DND-41 (cell line): Measurements from ENCODE around the gene NANS.
A peak's percentile ranks its signal among the peaks of the same experiment; 100 is the strongest.

ENCODE experiments used
- ATAC-seq: fragments of 200-7000 bp; cut with Tn5 transposase; 3 replicates; pipeline ENCODE4 v1.9.1; 2021; ENCODE audit warnings: low read depth; ENCODE audit not compliant: insufficient read depth
- DNase-seq: peaks from one replicate; pipeline ENCODE4 v3.0.0-alpha.2; 2020
- H2AFZ ChIP-seq: 2 replicates; pipeline ENCODE4 v1.6.0; 2012; ENCODE audit warnings: low read depth, low read length
- H3K27ac ChIP-seq: 2 replicates; pipeline ENCODE4 v1.5.1; 2012; ENCODE audit warnings: low read length, inconsistent platforms
- H3K27me3 ChIP-seq: fragments of 200-600 bp; sonication (generic); 2 replicates; pipeline ENCODE4 v1.6.0; 2012; ENCODE audit warnings: low read length, mild to moderate bottlenecking, inconsistent platforms; ENCODE audit not compliant: insufficient read depth, poor library complexity
- H3K36me3 ChIP-seq: 2 replicates; pipeline ENCODE4 v1.5.1; 2012; ENCODE audit warnings: low read length, inconsistent platforms; ENCODE audit not compliant: insufficient read depth
- H3K4me1 ChIP-seq: 2 replicates; pipeline ENCODE4 v1.5.1; 2012; ENCODE audit warnings: mild to moderate bottlenecking, low read length; ENCODE audit not compliant: insufficient read depth
- H3K4me2 ChIP-seq: 2 replicates; pipeline ENCODE4 v1.6.0; 2012; ENCODE audit warnings: mild to moderate bottlenecking, moderate library complexity, low read length, inconsistent platforms; ENCODE audit not compliant: insufficient read depth
- H3K4me3 ChIP-seq, 2 experiments: fragments of 200-600 bp in 1 of 2; shearing (Covaris generic) in 1 of 2; 2 replicates each; pipeline ENCODE4 v1.5.1; 2012 to 2016; ENCODE audit warnings: inconsistent platforms in 2 of 2, low read length in 2 of 2, mild to moderate bottlenecking in 2 of 2, low read depth in 1 of 2, moderate library complexity in 1 of 2
- H3K79me2 ChIP-seq: 2 replicates; pipeline ENCODE4 v1.6.0; 2012; ENCODE audit warnings: low read length, inconsistent platforms; ENCODE audit not compliant: insufficient read depth
- H3K9ac ChIP-seq: 2 replicates; pipeline ENCODE4 v1.6.0; 2012; ENCODE audit warnings: low read depth, mild to moderate bottlenecking, inconsistent platforms, low read length, moderate library complexity
- H3K9me3 ChIP-seq: 2 replicates; pipeline ENCODE4 v1.5.1; 2012; ENCODE audit warnings: low read length, moderate library complexity, mild to moderate bottlenecking, inconsistent platforms; ENCODE audit not compliant: insufficient read depth, severe bottlenecking
- H4K20me1 ChIP-seq: 2 replicates; pipeline ENCODE4 v1.6.0; 2012; ENCODE audit warnings: low read length; ENCODE audit not compliant: insufficient read depth
- EZH2 ChIP-seq: IDR thresholded peaks from 3 replicates; pipeline ENCODE4 v1.6.1; 2012; ENCODE audit warnings: borderline replicate concordance, low read depth, mild to moderate bottlenecking, moderate library complexity, low read length, inconsistent platforms; ENCODE audit not compliant: severe bottlenecking
- TF ChIP-seq, protein P1 (sequence below): IDR thresholded peaks from 2 replicates; pipeline ENCODE4 v1.5.1; 2012; ENCODE audit warnings: borderline replicate concordance, low read length, moderate library complexity, mild to moderate bottlenecking; ENCODE audit not compliant: poor library complexity, severe bottlenecking; ENCODE audit errors: extremely low read depth

The NANS gene

DNA sequence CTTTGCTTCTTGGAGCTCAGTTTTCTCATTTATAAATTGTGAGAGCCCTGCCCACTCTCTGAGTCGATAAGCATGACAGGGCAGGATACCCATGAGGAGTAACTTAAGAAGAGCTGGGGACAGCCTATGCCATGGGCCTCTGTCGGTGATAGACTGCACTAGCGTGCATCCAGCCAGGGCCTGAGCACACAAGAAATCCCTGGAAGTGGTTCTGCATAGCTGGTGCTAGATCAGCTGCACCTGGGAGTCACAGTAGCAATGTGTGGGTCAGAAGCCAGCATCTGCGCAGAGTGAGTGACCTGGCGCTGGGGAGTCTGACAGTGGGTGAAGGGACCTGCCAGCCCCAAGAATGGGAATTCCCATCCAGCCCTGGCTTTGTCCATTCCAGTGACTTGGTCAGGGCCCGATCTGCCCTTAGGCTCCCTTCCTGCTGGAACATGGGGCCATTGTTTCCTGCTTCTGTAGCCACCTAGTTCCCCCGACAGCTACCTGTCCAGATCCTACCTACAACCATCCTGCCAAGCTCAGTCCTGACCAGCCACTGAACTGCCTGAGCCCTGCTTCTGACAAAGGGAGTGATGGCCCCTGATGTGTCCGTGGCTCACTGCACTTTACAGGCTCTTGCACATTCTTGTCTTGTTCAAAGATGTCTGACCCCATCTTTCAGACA, 35.9 kb upstream of the NANS start:
- peaks cover 57% of the 10 kb centered on the region for H3K36me3 ChIP-seq
- no peak overlapping the region for H3K9ac ChIP-seq
- H4K20me1 ChIP-seq: 0 out of 2 replicates have a peak, but pooled peaks cover 3% of the 10 kb centered on the region
- no peak overlapping the region for H3K4me2 ChIP-seq
- H3K79me2 ChIP-seq: no peaks in the 10 kb centered on the region
- no peaks in the 10 kb centered on the region for H3K9me3 ChIP-seq
- no peak for DNase-seq
- no peak overlapping the region for H3K27ac ChIP-seq
- H3K4me1 ChIP-seq: no peaks in the 10 kb centered on the region
- peak; percentile 29; the same call in 2 of the 3 replicates for ATAC-seq
- no peak for TF ChIP-seq EZH2
- TF ChIP-seq, protein P1, sequence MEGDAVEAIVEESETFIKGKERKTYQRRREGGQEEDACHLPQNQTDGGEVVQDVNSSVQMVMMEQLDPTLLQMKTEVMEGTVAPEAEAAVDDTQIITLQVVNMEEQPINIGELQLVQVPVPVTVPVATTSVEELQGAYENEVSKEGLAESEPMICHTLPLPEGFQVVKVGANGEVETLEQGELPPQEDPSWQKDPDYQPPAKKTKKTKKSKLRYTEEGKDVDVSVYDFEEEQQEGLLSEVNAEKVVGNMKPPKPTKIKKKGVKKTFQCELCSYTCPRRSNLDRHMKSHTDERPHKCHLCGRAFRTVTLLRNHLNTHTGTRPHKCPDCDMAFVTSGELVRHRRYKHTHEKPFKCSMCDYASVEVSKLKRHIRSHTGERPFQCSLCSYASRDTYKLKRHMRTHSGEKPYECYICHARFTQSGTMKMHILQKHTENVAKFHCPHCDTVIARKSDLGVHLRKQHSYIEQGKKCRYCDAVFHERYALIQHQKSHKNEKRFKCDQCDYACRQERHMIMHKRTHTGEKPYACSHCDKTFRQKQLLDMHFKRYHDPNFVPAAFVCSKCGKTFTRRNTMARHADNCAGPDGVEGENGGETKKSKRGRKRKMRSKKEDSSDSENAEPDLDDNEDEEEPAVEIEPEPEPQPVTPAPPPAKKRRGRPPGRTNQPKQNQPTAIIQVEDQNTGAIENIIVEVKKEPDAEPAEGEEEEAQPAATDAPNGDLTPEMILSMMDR: no peak
- H2AFZ ChIP-seq: no peak overlapping the region
- no peaks in the 10 kb centered on the region for H3K27me3 ChIP-seq
- H3K4me3 ChIP-seq: no peak overlapping the region

DNA sequence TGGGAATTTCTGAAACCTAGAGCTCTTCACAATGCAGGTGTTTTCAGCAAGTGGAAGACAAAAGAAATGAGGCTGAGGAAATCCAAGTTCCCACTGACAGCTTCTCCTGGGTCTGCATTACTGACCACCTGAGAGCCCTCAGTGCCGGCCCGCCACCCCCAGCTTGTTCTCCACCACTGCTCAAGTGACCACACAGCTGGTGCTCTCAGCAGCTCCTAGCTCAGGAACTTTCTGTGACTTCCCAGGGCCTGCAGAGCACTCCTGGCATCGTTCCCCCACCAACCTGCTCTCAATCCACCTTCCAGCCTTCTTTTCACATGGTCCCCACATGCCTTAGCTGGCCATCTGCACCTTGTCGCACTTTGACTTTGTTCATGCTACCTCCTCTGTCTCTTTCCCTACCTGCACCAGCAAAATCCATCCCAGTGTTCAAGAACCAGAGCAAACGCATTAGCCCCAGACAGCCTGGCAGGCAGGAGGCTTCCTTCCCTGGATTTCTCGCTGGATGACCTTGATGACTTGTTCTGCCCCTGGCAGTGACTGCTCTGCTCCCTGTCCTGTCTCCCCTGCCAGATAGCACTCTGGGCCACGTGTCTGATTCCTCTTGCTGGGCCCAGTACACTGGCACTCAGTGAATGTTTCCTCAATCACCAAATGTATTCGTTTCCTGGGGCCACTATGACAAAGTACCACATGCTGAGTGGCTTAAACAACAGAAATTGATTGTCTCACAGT, 35.1 kb upstream of the NANS start:
- peaks cover 50% of the 10 kb centered on the region for H3K36me3 ChIP-seq
- no peak for TF ChIP-seq EZH2
- TF ChIP-seq, protein P1: no peak

DNA sequence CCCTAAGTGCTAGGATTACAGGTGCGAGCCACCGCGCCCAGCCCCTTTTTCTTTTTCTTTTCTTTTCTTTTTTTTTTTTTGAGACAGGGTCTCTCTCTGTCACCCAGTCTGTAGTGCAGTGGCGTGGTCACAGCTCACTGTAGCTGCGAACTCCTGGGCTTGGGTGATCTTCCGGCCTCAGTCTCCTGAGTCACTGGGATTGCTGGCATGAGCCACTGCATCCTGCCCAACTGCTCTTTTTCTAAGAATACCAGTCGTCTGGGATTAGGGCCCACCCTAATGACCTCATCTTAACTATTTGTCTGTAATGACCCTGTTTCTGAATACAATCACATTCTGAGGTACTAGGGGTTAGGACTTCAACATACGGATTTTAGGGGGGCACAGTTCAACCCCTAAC, 34.1 kb upstream of the NANS start:
- Histone ChIP-seq H3K4me3 (no peak overlapping the region), H4K20me1 (0 out of 2 replicates have a peak, but pooled peaks cover 3% of the 10 kb centered on the region), H3K4me1 (no peaks in the 10 kb centered on the region), H3K79me2 (no peaks in the 10 kb centered on the region), H3K9ac (no peak overlapping the region), H3K4me2 (no peak overlapping the region), H3K27me3 (no peaks in the 10 kb centered on the region), H3K27ac (no peak overlapping the region), H2AFZ (no peak overlapping the region), H3K36me3 (peaks cover 40% of the 10 kb centered on the region), H3K9me3 (no peaks in the 10 kb centered on the region)
- DNase-seq: no peak
- TF ChIP-seq, protein P1: no peak
- TF ChIP-seq EZH2: no peak
- ATAC-seq: no peak

More for the DNA sequence above, 35.1 kb upstream of the NANS start:
- Histone ChIP-seq H3K4me1 (no peaks in the 10 kb centered on the region), H3K79me2 (no peaks in the 10 kb centered on the region), H3K4me2 (no peak overlapping the region), H3K27ac (no peak overlapping the region), H4K20me1 (0 out of 2 replicates have a peak, but pooled peaks cover 3% of the 10 kb centered on the region), H3K9ac (no peak overlapping the region), H3K27me3 (no peaks in the 10 kb centered on the region), H3K4me3 (no peak overlapping the region), H2AFZ (no peak overlapping the region), H3K9me3 (no peaks in the 10 kb centered on the region)
- DNase-seq (no peak), ATAC-seq (no peak)
